ENCODE measurements around the gene RAPGEF5. TPM values are rescaled to one million over a fixed set of nuclear protein-coding genes. Genes with fewer than 3 reads are reported as not detected.

Gene RAPGEF5
- total RNA-seq, 2 donors from 2014 or later: 16.7 to 23.2 TPM

GRCh38 chr7:22185559-22185958 is 171.4 kb downstream of the RAPGEF5 start:
- Histone ChIP-seq H3K9me3 (ENCODE audit: control insufficient read depth, low read length) (peaks cover 4% of the 10 kb centered on the region), H3K27me3 (ENCODE audit: control insufficient read depth, insufficient read depth, low read length, poor library complexity, severe bottlenecking) (no peaks in the 10 kb centered on the region), H3K4me3 (ENCODE audit: low read length) (no peak overlapping the region), H3K9ac (ENCODE audit: extremely low read depth, low read length, poor library complexity, severe bottlenecking) (no peak overlapping the region), H3K27ac (ENCODE audit: low read depth, low read length) (no peak overlapping the region), H3K36me3 (ENCODE audit: control insufficient read depth, insufficient read depth, low read length) (no peaks in the 10 kb centered on the region), H3K4me1 (ENCODE audit: control insufficient read depth, insufficient read depth, low read length) (peaks cover 6% of the 10 kb centered on the region)
- peaks cover 7% of the 10 kb centered on the region for H3K36me3 Mint-ChIP-seq (ENCODE audit: low read depth)
- no peak overlapping the region for H3K4me3 Mint-ChIP-seq
- peaks cover 5% of the 10 kb centered on the region for H3K9me3 Mint-ChIP-seq
- 71 to 100% methylated on average over 1 of the region's 1 CpG for WGBS, 2 experiments (ENCODE audit: insufficient coverage in 1 of 2, insufficient read length in 1 of 2)
- H3K4me1 Mint-ChIP-seq: peaks cover 47% of the 10 kb centered on the region
- DNase-seq: no peak
- no peak overlapping the region for H3K27ac Mint-ChIP-seq
- H3K27me3 Mint-ChIP-seq (ENCODE audit: insufficient read depth): no peaks in the 10 kb centered on the region
- no peak for TF ChIP-seq CTCF (conservative IDR thresholded peaks at IDR 0.05)

GRCh38 chr7:22184549-22185199 is 172.3 kb downstream of the RAPGEF5 start:
- H3K27me3 Mint-ChIP-seq (ENCODE audit: insufficient read depth): no peaks in the 10 kb centered on the region
- WGBS, 2 experiments (ENCODE audit: insufficient coverage in 1 of 2, insufficient read length in 1 of 2): 31 to 52% methylated on average over 4 of the region's 5 CpGs
- TF ChIP-seq CTCF (conservative IDR thresholded peaks at IDR 0.05): no peak
- H3K27me3 ChIP-seq (ENCODE audit: control insufficient read depth, insufficient read depth, low read length, poor library complexity, severe bottlenecking): no peaks in the 10 kb centered on the region
- H3K4me3 Mint-ChIP-seq: no peak overlapping the region
- peaks cover 14% of the 10 kb centered on the region for H3K9me3 Mint-ChIP-seq
- peaks cover 38% of the 10 kb centered on the region for H3K4me1 Mint-ChIP-seq
- no peaks in the 10 kb centered on the region for H3K36me3 ChIP-seq (ENCODE audit: control insufficient read depth, insufficient read depth, low read length)
- peaks cover 4% of the 10 kb centered on the region for H3K4me1 ChIP-seq (ENCODE audit: control insufficient read depth, insufficient read depth, low read length)
- H3K9me3 ChIP-seq (ENCODE audit: control insufficient read depth, low read length): peaks cover 12% of the 10 kb centered on the region
- H3K36me3 Mint-ChIP-seq (ENCODE audit: low read depth): peaks cover 16% of the 10 kb centered on the region
- peak; percentile 84 for DNase-seq
- no peak overlapping the region for H3K9ac ChIP-seq (ENCODE audit: extremely low read depth, low read length, poor library complexity, severe bottlenecking)
- H3K4me3 ChIP-seq (ENCODE audit: low read length): no peak overlapping the region
- no peak overlapping the region for H3K27ac ChIP-seq (ENCODE audit: low read depth, low read length)
- peak overlapping the region; percentile 7 for H3K27ac Mint-ChIP-seq

GRCh38 chr7:22183522-22184280 is 173.3 kb downstream of the RAPGEF5 start:
- Histone ChIP-seq H3K4me3 (ENCODE audit: low read length) (no peak overlapping the region), H3K27me3 (ENCODE audit: control insufficient read depth, insufficient read depth, low read length, poor library complexity, severe bottlenecking) (no peaks in the 10 kb centered on the region), H3K9ac (ENCODE audit: extremely low read depth, low read length, poor library complexity, severe bottlenecking) (no peak overlapping the region), H3K4me1 (ENCODE audit: control insufficient read depth, insufficient read depth, low read length) (peaks cover 4% of the 10 kb centered on the region), H3K36me3 (ENCODE audit: control insufficient read depth, insufficient read depth, low read length) (no peaks in the 10 kb centered on the region), H3K9me3 (ENCODE audit: control insufficient read depth, low read length) (peaks cover 17% of the 10 kb centered on the region), H3K27ac (ENCODE audit: low read depth, low read length) (no peak overlapping the region)
- 93% methylated on average over 5 of the region's 6 CpGs; no CpG with 5 or more reads in 1 of the 2 experiments for WGBS, 2 experiments (ENCODE audit: insufficient coverage in 1 of 2, insufficient read length in 1 of 2)
- Mint-ChIP-seq H3K4me3 (no peak overlapping the region), H3K27me3 (ENCODE audit: insufficient read depth) (no peaks in the 10 kb centered on the region), H3K9me3 (peaks cover 21% of the 10 kb centered on the region), H3K4me1 (peaks cover 34% of the 10 kb centered on the region), H3K27ac (no peak overlapping the region), H3K36me3 (ENCODE audit: low read depth) (peaks cover 19% of the 10 kb centered on the region)
- no peak for DNase-seq
- TF ChIP-seq CTCF (conservative IDR thresholded peaks at IDR 0.05): no peak
